GM18517 (cell line): Measurements from ENCODE around the gene BCAM.
"Not testable (repeated sequence)": the region's sequence is repeated elsewhere in the genome, so short reads cannot be mapped to it uniquely, and the experiment has no call there.

Experiments
- ATAC-seq: cut with Tn5 transposase; IDR thresholded peaks from one replicate; pipeline ENCODE4 v1.9.1; 2021; ENCODE audit warnings: mild to moderate bottlenecking, moderate library complexity; ENCODE audit not compliant: unreplicated experiment

The BCAM gene

GRCh38 chr19:44816301-44816700 is 7.4 kb downstream of the BCAM start:
- ATAC-seq: no peak

GRCh38 chr19:44817725-44818465 is 9.0 kb downstream of the BCAM start:
- ATAC-seq: no peak

DNA sequence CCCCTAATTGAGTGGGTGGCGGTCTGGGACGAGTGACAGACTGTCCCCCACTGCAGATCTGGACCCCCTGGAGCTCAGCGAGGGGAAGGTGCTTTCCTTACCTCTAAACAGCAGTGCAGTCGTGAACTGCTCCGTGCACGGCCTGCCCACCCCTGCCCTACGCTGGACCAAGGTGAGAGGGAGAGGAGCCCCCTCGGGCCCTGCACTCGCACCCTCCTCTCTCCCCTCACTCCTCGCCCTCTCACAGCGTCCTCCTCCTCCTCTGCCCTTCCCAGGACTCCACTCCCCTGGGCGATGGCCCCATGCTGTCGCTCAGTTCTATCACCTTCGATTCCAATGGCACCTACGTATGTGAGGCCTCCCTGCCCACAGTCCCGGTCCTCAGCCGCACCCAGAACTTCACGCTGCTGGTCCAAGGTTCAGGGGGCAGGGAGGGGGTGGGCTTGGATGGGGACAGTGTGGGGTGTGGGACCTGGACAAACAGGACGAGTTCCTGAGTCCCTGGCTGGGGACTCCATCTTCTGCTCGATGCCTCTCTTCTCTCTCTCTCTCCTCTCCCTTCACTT is 9.6 kb downstream of the BCAM start:
- no peak for ATAC-seq

DNA sequence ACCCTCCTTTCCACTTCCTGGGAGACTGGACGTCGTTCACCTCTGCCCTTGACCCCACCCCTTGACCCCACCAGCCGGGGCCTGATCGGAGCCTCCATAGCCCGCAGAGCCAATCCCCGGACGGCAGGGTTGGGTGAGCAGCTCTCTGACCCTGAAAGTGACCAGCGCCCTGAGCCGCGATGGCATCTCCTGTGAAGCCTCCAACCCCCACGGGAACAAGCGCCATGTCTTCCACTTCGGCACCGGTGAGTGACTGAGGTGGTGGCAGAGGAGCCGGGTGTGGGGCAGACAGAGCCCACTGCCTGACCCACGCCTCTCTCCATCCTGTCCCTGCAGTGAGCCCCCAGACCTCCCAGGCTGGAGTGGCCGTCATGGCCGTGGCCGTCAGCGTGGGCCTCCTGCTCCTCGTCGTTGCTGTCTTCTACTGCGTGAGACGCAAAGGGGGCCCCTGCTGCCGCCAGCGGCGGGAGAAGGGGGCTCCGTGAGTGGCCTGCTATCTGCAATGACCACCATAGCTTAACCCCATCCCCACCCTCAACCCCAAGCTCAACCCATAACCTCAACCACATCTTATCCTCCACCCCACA is 10.4 kb downstream of the BCAM start:
- ATAC-seq: no peak

GRCh38 chr19:44820648-44821609 is 12.0 kb downstream of the BCAM start:
- ATAC-seq: no peak

- no peak for ATAC-seq
Observed at GRCh38 chr19:44822177-44822576, 13.3 kb downstream of the BCAM start.

DNA sequence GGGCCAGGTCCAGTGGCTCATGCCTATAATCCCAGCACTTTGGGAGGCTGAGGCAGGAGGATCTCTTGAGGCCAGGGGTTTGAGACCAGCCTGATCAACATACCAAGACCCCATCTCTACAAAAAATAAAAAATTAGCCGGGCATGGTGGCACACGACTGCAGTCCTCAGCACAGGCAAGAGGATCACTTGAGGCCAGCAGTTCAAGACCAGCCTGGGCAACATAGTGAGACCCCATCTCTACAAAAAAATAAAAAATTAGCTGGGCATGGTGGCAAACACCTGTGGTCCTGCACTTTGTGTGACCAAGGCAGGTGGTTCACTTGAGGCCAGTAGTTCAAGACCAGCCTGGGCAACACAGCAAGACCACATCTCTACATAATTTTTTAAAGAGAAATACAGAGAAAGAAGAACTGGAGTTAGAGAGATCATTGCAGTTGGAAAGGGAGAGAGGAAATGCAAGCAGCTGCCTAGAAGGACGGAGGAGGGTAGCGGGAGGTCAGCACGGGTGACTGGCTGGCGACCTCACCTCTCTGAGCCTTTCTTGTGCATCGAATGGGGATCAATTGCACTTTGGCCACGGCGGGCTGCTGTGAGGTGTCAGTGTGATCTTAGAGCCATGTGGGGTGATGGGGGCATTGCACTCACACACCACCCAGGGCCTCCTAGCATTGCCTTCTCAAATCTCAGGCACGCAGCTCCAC is 13.9 kb downstream of the BCAM start:
- ATAC-seq: no peak

GRCh38 chr19:44823373-44823698 is 14.4 kb downstream of the BCAM start:
- ATAC-seq: no peak

DNA sequence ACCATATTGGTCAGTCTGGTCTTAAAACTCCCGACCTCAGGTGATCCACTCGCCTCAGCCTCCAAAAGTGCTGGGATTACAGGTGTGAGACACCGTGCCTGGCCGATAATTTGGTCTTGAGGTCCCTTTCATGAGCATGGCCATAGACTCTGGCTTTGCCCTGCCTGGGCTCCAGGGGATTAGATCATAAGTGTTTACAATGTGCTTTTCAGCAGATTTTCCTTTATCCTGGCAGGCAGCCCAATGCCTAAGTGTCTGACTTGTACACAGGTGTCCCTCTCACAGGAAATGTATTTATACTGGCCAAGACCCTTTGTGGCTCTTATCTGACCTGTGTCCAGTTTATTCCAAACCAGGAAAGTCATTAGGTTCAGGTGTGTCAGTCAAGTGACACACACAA is 15.9 kb downstream of the BCAM start:
- ATAC-seq: no peak

- not testable (repeated sequence) for ATAC-seq
Observed at GRCh38 chr19:44832875-44833274, 24.0 kb downstream of the BCAM start.

DNA sequence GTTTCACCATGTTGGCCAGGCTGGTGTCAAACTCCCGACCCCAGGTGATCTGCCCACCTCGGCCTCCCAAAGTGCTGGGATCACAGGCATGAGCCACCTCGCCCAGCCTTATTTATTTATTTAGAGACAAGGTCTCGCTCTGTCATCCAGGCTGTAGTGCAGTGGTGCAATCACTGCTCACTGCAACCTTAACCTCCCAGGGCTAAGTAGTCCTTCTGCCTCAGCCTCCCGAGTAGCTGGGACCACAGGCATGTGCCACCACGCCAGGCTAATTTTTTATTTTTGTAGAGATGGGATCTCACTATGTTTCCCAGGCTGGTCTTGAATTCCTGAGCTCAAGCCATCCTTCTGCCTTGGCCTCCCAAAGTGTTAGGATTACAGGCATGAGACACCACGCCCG is 25.5 kb downstream of the BCAM start:
- ATAC-seq: not testable (repeated sequence)

GRCh38 chr19:44839276-44839675 is 30.4 kb downstream of the BCAM start:
- ATAC-seq: no peak

DNA sequence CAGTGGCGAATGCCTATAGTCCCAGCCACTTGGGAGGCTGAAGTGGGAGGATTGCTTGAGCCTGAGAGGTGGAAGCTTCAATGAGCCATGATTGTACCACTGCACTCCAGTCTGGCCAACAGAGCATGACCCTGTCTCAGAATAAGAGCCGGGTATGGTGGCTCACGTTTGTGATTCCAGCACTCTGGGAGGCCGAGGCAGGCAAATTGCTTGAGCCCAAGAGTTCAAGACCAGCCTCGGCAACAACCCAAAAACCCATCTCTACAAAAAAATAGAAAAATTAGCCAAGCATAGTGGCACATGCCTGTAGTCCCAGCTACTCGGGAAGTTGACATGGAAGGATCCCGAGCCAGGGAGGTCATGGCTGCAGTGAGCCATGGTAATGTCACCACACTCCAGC is 31.9 kb downstream of the BCAM start:
- no peak for ATAC-seq

DNA sequence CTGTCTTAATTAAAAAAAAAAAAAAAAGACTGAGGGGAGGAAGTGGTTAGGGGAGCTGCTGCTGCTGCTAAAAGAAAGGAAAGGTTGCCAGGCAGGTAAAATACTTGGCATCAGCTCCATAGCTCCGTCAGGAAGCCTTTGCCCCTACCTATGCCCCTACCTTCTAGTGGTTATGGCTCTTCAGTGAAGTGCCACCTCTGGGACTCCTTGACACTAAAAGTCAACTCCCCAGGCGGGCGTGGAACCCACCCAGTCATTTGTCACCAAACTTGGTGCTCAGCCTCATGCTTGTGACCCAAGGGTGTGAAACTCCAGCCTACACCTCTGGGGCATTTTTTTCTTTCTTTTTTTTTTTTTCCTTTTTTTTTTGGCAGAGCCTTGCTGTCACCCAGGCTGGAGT is 32.3 kb downstream of the BCAM start:
- ATAC-seq: no peak

DNA sequence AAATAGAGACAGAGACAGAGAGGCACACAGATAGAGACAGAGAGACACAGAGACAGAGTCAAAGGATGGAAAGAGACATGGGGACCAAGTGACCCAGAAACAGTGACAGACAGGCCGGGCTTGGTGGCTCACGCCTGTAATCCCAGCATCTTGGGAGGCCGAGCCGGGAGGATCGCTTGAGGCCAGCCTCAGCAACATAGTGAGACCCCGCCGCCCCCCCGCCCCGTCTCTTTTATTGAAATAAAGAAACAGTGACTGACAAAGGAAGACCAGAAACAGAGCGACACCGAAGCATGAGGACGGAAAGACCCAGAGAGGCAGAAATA is 36.3 kb downstream of the BCAM start:
- ATAC-seq: no peak

DNA sequence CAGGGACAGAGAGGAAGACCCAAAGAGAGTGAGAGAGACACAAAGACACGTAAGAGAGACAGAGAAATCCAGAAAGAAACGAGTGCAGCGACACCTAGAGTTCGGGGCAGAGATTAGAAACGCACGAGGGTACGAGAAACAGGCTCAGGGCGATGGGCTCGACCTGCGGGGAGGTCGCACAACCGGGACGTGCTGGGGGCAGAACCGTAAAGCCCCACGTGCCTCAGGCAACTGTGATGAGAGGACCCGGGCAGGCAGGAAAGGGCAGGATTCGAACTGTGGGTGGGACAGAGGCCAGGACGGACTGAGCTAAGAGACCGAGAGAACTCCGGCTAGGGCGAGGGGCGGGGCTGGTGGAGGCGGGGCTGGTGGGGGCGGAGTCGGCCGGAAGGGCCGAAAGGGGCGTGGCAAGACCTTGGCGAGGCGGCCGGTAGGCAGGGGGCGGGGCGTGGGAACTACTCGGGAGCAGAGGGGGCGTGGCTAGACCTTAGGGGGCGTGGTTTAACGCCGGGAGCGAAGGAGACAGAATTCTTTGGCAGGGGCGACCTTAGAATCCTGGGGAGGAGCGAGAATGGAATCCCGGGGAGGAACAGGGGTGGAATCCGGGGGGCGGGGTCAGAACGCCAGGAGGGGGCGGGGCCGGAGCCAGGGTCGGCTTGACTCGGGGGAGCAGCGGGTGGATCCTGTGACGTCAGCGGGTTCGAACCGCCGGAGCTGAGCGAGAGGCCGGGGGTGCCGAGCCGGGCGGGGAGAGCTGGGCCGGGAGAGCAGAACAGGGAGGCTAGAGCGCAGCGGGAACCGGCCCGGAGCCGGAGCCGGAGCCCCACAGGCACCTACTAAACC is 36.9 kb downstream of the BCAM start, which contains the start of gene NECTIN2:
Gene NECTIN2 (plus strand): TSS at position 686 of the 843 bp plus-strand sequence. CDS start 229 bp downstream, outside the sequence.
- no peak for ATAC-seq

GRCh38 chr19:44846455-44847143 is 37.7 kb downstream of the BCAM start:
- no peak for ATAC-seq

GRCh38 chr19:44847144-44848035 is 38.5 kb downstream of the BCAM start:
- no peak for ATAC-seq
